ENCODE data around the gene CSNK2B. TPM values are rescaled to one million over a fixed set of nuclear protein-coding genes. Genes with fewer than 3 reads are reported as not detected.

CSNK2B gene
- total and polyA plus RNA-seq, 9 donors, result 107 to 175 (median 137) TPM

DNA sequence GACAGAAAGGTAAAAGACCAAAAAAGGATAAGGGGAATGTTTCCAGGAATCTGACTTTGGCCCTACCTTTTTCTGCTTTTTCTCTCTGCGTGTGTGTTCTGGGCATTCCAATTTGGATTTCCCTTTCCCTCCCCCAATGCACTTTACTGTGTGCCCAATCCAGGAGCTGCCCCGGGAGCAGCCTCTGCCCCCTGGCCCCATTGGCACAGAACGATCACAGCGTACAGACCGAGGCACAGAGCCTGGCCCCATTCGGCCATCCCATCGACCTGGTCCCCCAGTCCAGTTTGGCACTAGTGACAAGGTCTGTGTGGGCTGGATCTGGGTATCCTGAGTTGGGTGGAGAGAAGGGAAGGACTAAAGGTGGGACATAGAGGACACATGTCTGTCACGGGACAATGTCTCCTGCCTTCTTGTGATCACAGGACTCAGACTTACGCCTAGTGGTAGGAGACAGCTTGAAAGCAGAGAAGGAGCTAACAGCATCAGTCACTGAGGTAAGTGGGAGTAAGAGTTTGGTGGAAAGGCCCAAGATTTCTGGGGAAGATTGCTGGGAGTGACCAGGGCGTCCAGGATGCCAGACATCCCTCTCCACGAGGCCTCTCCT is 30.8 kb upstream of the CSNK2B start:
- 88% methylated on average over 10 of the region's 11 CpGs for WGBS (ENCODE audit: insufficient coverage)
- Histone ChIP-seq H3K4me3 (ENCODE audit: low read length) (no peak overlapping the region), H3K27ac (ENCODE audit: low read length) (no peak overlapping the region), H3K4me1 (ENCODE audit: control insufficient read depth, insufficient read depth, low read length) (peaks cover 12% of the 10 kb centered on the region), H3K9me3 (replicated peaks; ENCODE audit: control insufficient read depth, low read depth, low read length) (no peaks in the 10 kb centered on the region), H3K27me3 (ENCODE audit: control insufficient read depth, insufficient read depth, low read length) (no peaks in the 10 kb centered on the region), H3K36me3 (ENCODE audit: control insufficient read depth, insufficient read depth, low read length) (peaks cover 93% of the 10 kb centered on the region)
- no peak for DNase-seq

DNA sequence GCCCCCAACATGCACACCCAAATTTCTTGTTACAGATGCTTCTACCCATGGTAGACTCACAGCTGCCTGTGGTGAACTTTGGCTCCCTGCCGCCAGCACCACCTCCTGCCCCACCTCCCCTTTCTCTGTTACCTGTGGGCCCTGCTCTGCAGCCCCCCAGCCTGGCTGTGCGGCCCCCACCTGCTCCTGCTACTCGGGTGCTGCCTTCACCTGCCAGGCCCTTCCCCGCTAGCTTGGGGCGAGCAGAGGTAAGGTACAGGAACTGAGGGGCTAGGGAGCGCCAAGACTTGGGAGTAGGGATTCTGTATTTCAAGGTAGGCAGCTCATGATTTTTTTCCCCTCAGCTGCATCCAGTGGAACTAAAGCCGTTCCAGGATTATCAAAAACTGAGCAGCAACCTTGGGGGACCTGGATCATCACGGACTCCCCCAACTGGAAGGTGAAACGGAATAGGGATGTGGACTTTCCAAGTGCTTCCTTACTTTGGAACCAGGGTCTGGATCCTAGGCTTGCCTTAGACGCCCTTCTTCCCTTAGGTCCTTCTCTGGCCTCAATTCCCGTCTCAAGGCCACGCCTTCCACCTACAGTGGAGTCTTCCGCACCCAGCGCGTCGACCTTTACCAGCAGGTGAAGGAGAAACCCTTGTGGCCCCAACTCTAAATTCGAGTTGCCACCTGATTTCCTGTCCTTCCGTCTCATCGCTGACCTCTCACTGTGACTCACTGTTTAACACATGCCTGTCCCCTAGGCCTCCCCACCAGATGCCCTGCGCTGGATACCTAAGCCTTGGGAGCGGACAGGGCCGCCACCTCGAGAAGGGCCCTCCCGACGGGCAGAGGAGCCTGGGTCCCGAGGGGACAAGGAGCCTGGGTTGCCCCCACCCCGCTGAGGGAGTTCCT is 28.9 kb upstream of the CSNK2B start:
- DNase-seq, result no peak
- H3K27ac ChIP-seq (ENCODE audit: low read length), result no peak overlapping the region
- peaks cover 12% of the 10 kb centered on the region for H3K4me1 ChIP-seq (ENCODE audit: control insufficient read depth, insufficient read depth, low read length)
- no peaks in the 10 kb centered on the region for H3K27me3 ChIP-seq (ENCODE audit: control insufficient read depth, insufficient read depth, low read length)
- 76% methylated on average over 17 of the region's 27 CpGs for WGBS (ENCODE audit: insufficient coverage)
- no peak overlapping the region for H3K4me3 ChIP-seq (ENCODE audit: low read length)
- H3K9me3 ChIP-seq (replicated peaks; ENCODE audit: control insufficient read depth, low read depth, low read length), result no peaks in the 10 kb centered on the region
- peaks cover 93% of the 10 kb centered on the region for H3K36me3 ChIP-seq (ENCODE audit: control insufficient read depth, insufficient read depth, low read length)

DNA sequence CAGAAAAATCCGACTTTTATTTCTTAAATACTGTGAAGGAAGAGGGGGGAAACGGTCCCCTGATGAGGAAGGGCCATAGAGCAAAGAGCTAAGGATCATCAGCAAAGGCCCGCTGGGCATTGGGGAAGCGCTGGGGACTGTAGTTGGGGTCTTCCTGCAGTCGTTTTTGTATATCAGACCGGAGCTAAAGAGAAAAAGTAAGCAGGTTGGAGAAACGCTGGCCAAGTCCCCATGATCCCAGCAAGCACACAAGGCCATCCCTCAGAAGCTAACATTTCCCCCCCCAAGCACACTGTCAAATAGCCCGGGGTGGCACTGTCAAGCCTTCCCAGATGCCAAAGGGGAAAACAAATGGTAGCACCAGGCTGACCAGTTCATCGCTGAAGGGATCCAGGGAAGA is 26.8 kb upstream of the CSNK2B start:
- DNase-seq, result no peak
- WGBS (ENCODE audit: insufficient coverage), result 96% methylated on average over 3 of the region's 9 CpGs
- Histone ChIP-seq H3K36me3 (ENCODE audit: control insufficient read depth, insufficient read depth, low read length) (peaks cover 92% of the 10 kb centered on the region), H3K4me3 (ENCODE audit: low read length) (no peak overlapping the region), H3K27ac (ENCODE audit: low read length) (no peak overlapping the region), H3K4me1 (ENCODE audit: control insufficient read depth, insufficient read depth, low read length) (peaks cover 12% of the 10 kb centered on the region), H3K9me3 (replicated peaks; ENCODE audit: control insufficient read depth, low read depth, low read length) (no peaks in the 10 kb centered on the region), H3K27me3 (ENCODE audit: control insufficient read depth, insufficient read depth, low read length) (no peaks in the 10 kb centered on the region)

DNA sequence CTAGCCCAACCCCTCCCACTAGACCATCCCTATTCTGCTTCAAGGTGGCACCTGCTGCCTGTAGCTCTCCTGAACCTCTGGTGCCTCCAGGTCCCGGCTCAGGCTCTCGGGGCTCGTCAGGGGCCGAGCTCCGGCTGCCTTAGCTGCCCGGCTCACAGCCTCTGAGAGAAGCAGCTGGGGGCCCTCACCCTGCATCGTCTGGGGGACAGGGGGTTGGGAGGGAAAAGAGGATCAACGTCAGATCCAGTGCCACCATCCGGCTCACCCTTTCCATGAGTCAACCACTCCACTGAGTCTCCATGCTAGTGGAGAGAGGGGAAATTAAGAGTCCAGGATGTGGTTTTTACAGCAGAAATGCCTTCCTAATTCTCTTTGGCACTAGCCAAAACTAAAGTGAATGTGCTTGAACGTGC is 26.4 kb upstream of the CSNK2B start:
- DNase-seq, result no peak
- Histone ChIP-seq H3K36me3 (ENCODE audit: control insufficient read depth, insufficient read depth, low read length) (peaks cover 92% of the 10 kb centered on the region), H3K27me3 (ENCODE audit: control insufficient read depth, insufficient read depth, low read length) (no peaks in the 10 kb centered on the region), H3K4me3 (ENCODE audit: low read length) (no peak overlapping the region), H3K9me3 (replicated peaks; ENCODE audit: control insufficient read depth, low read depth, low read length) (no peaks in the 10 kb centered on the region), H3K4me1 (ENCODE audit: control insufficient read depth, insufficient read depth, low read length) (peaks cover 12% of the 10 kb centered on the region), H3K27ac (ENCODE audit: low read length) (peak overlapping the region; percentile 13)
- WGBS (ENCODE audit: insufficient coverage), result no CpG with 5 or more reads among the region's 10 CpGs

DNA sequence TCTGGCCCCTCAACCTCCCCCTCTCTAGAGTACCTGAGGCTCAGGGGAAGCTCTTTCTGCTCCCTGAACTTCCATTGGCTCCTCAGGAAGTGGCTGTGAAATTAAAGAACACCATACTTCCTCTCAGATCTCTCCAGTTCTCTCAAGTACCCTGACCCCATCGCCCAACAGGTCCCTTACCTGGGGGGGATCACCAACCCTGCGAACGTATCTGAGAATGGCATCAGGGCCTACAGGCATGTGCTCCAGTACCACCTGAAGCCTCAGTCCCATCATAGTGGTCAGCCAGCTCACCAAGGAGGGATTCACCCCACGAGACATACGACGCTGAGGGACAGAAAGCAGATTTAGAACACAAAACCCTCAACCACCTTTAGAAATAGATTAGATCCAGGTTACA is 25.3 kb upstream of the CSNK2B start:
- no peak for DNase-seq
- Histone ChIP-seq H3K27ac (ENCODE audit: low read length) (no peak overlapping the region), H3K4me3 (ENCODE audit: low read length) (no peak overlapping the region), H3K36me3 (ENCODE audit: control insufficient read depth, insufficient read depth, low read length) (peaks cover 90% of the 10 kb centered on the region), H3K4me1 (ENCODE audit: control insufficient read depth, insufficient read depth, low read length) (peaks cover 12% of the 10 kb centered on the region), H3K9me3 (replicated peaks; ENCODE audit: control insufficient read depth, low read depth, low read length) (no peaks in the 10 kb centered on the region), H3K27me3 (ENCODE audit: control insufficient read depth, insufficient read depth, low read length) (no peaks in the 10 kb centered on the region)
- 89% methylated on average over 3 of the region's 6 CpGs for WGBS (ENCODE audit: insufficient coverage)

DNA sequence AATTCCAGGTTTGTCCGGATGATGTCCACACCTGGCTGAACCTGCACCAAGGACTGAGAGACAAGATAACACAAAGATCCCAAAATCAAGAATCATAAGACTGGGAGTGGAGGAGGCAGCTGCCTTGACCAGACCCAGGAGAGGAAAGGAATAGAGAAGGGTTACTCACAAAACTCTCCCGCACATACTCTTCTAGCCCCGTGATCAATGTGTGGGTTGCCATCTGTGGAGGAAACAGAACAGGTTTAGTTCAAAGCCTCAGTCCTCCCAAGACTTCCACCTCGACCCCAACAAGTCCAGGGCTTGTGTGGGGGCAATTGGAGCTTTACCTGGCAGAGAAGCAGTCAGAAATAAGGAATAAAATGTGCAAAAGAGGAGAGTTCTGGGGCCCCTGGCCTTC is 24.5 kb upstream of the CSNK2B start:
- Histone ChIP-seq H3K4me1 (ENCODE audit: control insufficient read depth, insufficient read depth, low read length) (peaks cover 12% of the 10 kb centered on the region), H3K27me3 (ENCODE audit: control insufficient read depth, insufficient read depth, low read length) (no peaks in the 10 kb centered on the region), H3K4me3 (ENCODE audit: low read length) (no peak overlapping the region), H3K36me3 (ENCODE audit: control insufficient read depth, insufficient read depth, low read length) (peaks cover 90% of the 10 kb centered on the region), H3K27ac (ENCODE audit: low read length) (no peak overlapping the region), H3K9me3 (replicated peaks; ENCODE audit: control insufficient read depth, low read depth, low read length) (no peaks in the 10 kb centered on the region)
- no peak for DNase-seq
- WGBS (ENCODE audit: insufficient coverage), result no CpG with 5 or more reads among the region's 4 CpGs

DNA sequence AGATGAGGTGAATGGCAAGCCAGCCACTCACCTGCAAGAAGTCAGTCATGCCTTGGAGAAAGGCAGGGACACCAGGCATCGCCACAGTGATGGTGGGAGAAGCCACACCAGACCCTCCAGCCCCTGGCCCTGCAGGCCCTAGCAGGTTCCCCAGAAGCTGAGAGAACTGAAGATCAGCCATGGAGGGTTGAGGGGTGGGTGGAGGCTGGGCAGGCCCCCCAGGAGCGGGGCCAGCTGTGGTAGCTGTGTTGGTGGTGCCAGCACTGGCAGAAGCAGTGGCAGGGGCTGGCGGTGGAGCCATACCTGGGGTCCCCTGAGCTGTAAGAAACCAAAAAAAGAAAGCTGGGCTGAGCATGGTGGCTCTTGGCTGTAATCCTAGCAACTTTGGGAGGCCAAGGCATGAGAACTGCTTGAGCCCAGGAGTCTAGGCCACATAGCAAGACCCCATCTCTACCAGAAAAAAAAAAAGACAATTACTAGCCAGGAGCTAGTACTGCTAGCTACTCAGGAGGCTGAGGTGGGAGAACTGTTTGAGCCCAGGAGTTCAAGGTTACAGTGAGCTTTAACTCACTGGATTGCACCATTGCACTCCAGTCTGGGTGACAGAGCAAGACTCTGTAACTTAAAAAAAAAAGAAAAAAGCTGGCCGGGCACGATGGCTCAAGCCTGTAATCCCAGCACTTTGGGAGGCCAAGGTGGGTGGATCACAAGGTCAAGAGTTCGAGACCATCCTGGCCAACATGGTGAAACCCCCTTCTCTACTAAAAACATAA is 22.9 kb upstream of the CSNK2B start:
- DNase-seq, result no peak
- Histone ChIP-seq H3K4me3 (ENCODE audit: low read length) (no peak overlapping the region), H3K27me3 (ENCODE audit: control insufficient read depth, insufficient read depth, low read length) (no peaks in the 10 kb centered on the region), H3K27ac (ENCODE audit: low read length) (no peak overlapping the region), H3K9me3 (replicated peaks; ENCODE audit: control insufficient read depth, low read depth, low read length) (no peaks in the 10 kb centered on the region), H3K36me3 (ENCODE audit: control insufficient read depth, insufficient read depth, low read length) (peaks cover 88% of the 10 kb centered on the region), H3K4me1 (ENCODE audit: control insufficient read depth, insufficient read depth, low read length) (peaks cover 4% of the 10 kb centered on the region)
- 95% methylated on average over 2 of the region's 6 CpGs for WGBS (ENCODE audit: insufficient coverage)

DNA sequence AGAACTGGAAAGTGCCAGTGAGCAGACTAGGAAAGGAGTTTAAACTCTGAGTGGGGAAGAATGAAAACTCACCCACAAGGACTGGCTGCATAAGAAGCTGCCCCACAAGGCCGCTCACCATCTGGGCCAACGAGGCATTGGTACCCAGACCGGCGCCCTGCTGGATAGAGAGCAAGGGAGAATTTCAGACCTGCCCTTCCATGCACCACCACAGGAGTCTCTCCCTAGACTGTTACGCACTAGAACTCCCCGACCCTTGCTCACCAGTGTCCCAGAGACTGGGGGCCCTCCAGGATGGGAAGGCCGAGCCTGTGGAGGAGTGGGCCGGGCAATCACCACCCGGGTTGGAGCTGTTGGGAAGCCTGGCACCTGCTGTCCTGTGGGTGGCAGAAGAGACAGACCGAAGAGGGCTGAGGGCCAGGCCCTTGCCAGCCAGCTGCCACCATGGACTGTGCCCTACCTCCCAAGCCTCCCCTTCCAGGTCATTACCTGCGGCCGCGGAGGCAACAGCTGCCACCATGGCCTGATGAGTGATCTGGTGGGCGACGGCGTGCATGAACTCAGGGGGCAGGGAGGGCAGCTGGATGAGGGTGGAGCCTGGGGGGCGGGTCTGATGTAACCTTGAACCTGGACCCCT is 21.9 kb upstream of the CSNK2B start:
- Histone ChIP-seq H3K4me1 (ENCODE audit: control insufficient read depth, insufficient read depth, low read length) (peaks cover 4% of the 10 kb centered on the region), H3K9me3 (replicated peaks; ENCODE audit: control insufficient read depth, low read depth, low read length) (no peaks in the 10 kb centered on the region)
- 96% methylated on average over 10 of the region's 17 CpGs for WGBS (ENCODE audit: insufficient coverage)

DNA sequence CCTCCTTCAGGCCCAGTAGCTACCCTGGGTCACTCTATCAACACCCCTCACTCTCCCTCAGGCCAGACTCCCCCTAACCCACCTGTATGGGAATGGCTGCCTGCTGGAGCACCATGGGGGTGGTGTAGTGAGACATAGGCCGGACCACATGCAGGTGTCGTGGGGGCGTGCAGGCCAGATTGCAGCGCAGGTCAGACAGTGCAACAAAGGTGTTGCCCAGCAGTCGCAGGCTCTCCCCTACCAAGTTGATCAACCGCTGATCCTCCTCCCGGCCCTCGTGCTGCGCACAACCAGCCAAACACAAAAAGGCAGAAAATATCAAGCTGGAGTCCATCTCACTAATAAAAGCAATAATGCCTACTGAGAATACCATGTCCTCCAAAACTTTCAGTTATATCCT is 20.6 kb upstream of the CSNK2B start:
- DNase-seq, result no peak
- Histone ChIP-seq H3K9me3 (replicated peaks; ENCODE audit: control insufficient read depth, low read depth, low read length) (no peaks in the 10 kb centered on the region), H3K27ac (ENCODE audit: low read length) (no peak overlapping the region), H3K36me3 (ENCODE audit: control insufficient read depth, insufficient read depth, low read length) (peaks cover 89% of the 10 kb centered on the region), H3K27me3 (ENCODE audit: control insufficient read depth, insufficient read depth, low read length) (no peaks in the 10 kb centered on the region), H3K4me3 (ENCODE audit: low read length) (no peak overlapping the region), H3K4me1 (ENCODE audit: control insufficient read depth, insufficient read depth, low read length) (no peaks in the 10 kb centered on the region)
- 96% methylated on average over 8 of the region's 9 CpGs for WGBS (ENCODE audit: insufficient coverage)

More for the DNA sequence above, 21.9 kb upstream of the CSNK2B start:
- H3K4me3 ChIP-seq (ENCODE audit: low read length), result no peak overlapping the region
- no peak overlapping the region for H3K27ac ChIP-seq (ENCODE audit: low read length)
- no peak for DNase-seq
- H3K27me3 ChIP-seq (ENCODE audit: control insufficient read depth, insufficient read depth, low read length), result no peaks in the 10 kb centered on the region
- H3K36me3 ChIP-seq (ENCODE audit: control insufficient read depth, insufficient read depth, low read length), result peaks cover 93% of the 10 kb centered on the region
